Limb (tissue), 2 donors: ENCODE measurements around the gene TM4SF1.
"Not testable (repeated sequence)": the region's sequence is repeated elsewhere in the genome, so short reads cannot be mapped to it uniquely, and the experiment has no call there.

Experiments
- DNase-seq, 2 donors: peaks; one replicate each; pipeline ENCODE4 v3.0.0-alpha.2; 2016; ENCODE audit errors: extremely low spot score in 2 of 2

The TM4SF1 gene

GRCh38 chr3:149343951-149344350 is 33.5 kb downstream of the TM4SF1 start:
- DNase-seq, result no peak

- no peak for DNase-seq
These were observed 34.8 kb downstream of the TM4SF1 start for GRCh38 chr3:149342413-149343380.

GRCh38 chr3:149340310-149340933 is 37.0 kb downstream of the TM4SF1 start:
- no peak for DNase-seq

- peak; percentile 41 to 47 for DNase-seq
These were observed 37.5 kb downstream of the TM4SF1 start for GRCh38 chr3:149339931-149340309.

- DNase-seq, result not testable (repeated sequence)
These were observed 40.0 kb downstream of the TM4SF1 start for GRCh38 chr3:149337486-149337885.

- DNase-seq, result no peak
These were observed 40.5 kb downstream of the TM4SF1 start for GRCh38 chr3:149336925-149337324.

- DNase-seq, result no peak
These were observed 44.1 kb downstream of the TM4SF1 start, which contains the start of gene TM4SF18 for GRCh38 chr3:149333176-149333859. Gene TM4SF18, minus strand, starts transcription at chr3:149333636. Its CDS starts 254 bp downstream, at chr3:149333382.

GRCh38 chr3:149332771-149333170 is 44.7 kb downstream of the TM4SF1 start:
- no peak for DNase-seq

- no peak for DNase-seq
These were observed 45.2 kb downstream of the TM4SF1 start for GRCh38 chr3:149332227-149332765.

GRCh38 chr3:149331396-149331795 is 46.1 kb downstream of the TM4SF1 start:
- DNase-seq, result no peak

- DNase-seq, result no peak
These were observed 46.7 kb downstream of the TM4SF1 start for GRCh38 chr3:149330609-149331331.

GRCh38 chr3:149327156-149327555 is 50.3 kb downstream of the TM4SF1 start:
- no peak for DNase-seq

- no peak for DNase-seq
These were observed 51.9 kb downstream of the TM4SF1 start for GRCh38 chr3:149325581-149325980.

GRCh38 chr3:149324332-149324731 is 53.1 kb downstream of the TM4SF1 start:
- no peak for DNase-seq

GRCh38 chr3:149321640-149322039 is 55.8 kb downstream of the TM4SF1 start:
- DNase-seq, result no peak

GRCh38 chr3:149321136-149321535 is 56.3 kb downstream of the TM4SF1 start:
- DNase-seq, result no peak

- DNase-seq, result no peak
These were observed 57.7 kb downstream of the TM4SF1 start for GRCh38 chr3:149319750-149320149.
